HS-5 (cell line): ENCODE results near the gene EFNA3.
A peak's percentile ranks its signal among the peaks of the same experiment; 100 is the strongest.

Experiments
- DNase-seq: peaks from one replicate; pipeline ENCODE4 v3.0.0-alpha.2; 2012; ENCODE audit warnings: low read depth

The EFNA3 gene

GRCh38 chr1:155133799-155134281, 55.2 kb downstream of the EFNA3 start:
- no peak for DNase-seq

GRCh38 chr1:155134322-155134721, 55.7 kb downstream of the EFNA3 start:
- DNase-seq: no peak

DNA sequence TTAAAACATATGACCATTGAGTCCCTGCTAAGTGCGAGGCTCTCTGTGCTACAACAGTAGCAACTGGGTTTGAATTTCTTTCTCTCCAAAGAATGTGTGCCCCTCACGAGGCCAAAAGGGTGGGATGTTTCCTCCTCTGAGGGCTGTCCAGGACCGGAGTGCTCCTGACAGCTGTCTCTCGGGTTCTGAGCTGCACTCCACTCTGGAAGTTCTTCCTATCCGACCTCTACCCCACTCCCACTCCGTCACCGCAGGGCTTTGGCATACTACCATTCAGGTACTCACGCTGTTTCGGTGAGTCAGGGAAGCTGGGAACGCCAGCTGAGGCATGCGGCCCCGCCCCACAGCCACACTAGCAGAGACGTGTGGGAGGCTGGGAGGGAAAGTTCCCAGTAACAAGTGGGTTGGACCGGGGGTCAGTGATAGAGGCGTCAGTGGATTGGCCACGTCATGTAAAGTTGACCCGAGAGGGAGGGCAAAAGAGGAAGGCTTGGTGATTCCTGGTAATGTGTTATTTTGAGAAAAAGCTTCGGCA, 56.3 kb downstream of the EFNA3 start:
- peak; percentile 83 for DNase-seq

DNA sequence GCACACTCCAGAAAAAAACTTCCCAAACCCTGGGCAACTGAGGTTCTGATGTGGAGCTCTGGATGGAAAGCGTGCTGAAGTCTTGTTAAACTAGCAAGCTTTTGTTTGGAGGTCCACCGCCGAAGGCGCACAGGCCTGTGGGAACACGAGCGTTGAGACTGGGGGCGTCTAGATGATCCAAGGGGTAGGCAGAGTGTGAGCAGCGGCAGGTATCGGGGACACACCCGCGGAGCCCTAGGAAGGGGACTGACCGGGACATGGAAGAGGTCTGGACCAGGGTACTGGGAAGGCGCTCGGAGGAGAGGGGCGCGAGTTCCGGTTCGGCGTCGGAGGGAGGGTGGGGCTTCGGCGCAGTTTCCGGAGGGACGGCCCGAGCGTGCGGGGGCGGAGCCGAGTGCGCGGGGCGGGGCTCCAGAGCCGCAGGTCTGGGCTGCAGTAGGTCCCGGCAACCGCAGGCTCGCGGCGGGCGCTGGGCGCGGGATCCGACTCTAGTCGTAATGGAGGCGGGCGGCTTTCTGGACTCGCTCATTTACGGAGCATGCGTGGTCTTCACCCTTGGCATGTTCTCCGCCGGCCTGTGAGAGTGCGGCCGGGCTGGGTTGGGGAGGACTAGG, 56.9 kb downstream of the EFNA3 start, which contains the start of gene SLC50A1:
SLC50A1 (plus strand) TSS at position 438 of the 614 bp plus-strand sequence; CDS start at position 498, 60 bp downstream.
- DNase-seq: peak; percentile 52

- no peak for DNase-seq
Measured at GRCh38 chr1:155136748-155137147, 58.1 kb downstream of the EFNA3 start.
